GM19468 (cell line): ENCODE measurements around the gene KRT76.

ENCODE experiments used
- ATAC-seq: cut with Tn5 transposase; IDR thresholded peaks from one replicate; pipeline ENCODE4 v1.9.1; 2021; ENCODE audit warnings: mild to moderate bottlenecking, moderate library complexity, moderate number of reproducible peaks; ENCODE audit not compliant: unreplicated experiment; ENCODE audit errors: extremely low read depth

Gene KRT76

DNA sequence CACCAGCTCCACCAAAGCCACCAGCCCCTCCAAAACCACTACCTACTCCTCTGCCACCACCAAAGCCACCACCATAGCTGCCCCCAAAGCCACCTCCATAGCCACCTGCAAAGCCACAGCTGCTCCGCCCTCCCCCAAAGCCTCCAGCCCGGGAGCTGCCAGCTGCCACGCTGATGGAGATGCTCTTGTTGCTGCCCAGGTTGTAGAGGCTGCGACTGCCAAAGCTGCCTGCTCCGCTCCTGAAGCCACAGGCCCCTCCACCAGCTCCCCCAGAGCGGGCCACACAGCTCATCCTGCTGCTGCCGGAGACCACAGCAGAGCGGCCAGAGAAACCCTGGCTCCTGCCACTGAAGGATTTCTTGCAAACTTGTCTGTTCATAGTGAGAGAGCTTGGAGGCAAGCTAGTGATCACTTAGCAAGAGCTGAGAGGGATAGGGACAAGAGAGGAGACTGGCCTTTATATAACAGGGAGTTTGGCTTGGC is at the start of gene KRT76:
Gene KRT76, minus strand, starts transcription at position 433 of the 483 bp plus-strand sequence. Its CDS starts 54 bp downstream, at position 379.
- no peak for ATAC-seq

- no peak for ATAC-seq
These were observed 48.8 kb upstream of the KRT76 start for GRCh38 chr12:52825961-52826360.

DNA sequence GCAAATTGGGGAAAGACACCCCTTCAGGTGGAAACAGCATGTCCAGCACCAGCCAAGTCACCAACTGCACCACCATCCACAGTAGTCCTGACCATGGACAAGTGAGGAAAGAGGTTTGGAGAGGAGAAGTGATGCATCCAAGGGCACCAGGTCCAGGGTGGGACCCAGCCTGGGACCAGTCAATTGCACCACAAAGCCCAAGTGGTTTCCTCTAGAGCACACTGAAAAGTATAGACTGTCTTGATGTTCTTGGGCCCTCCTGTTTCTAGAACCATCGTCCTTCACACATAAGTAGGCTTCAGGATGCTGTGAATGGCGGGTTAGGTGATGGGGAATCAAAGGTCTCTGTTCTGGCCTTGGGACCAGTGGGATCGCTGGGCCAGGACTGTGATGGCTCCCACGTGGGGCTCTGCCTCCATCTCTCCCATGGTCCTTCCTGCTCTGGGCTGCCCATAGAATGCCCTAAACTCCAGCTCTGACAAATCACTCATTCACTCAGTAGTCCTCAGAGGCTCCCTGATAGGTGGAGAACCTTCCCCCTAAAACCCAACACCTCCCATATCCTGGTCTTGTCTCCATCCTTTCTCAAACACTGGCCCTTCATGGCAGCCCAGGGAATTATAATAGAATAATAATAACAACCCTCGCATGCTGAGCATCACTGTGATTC is 47.7 kb upstream of the KRT76 start:
- ATAC-seq: no peak

GRCh38 chr12:52823761-52824450 is 46.8 kb upstream of the KRT76 start:
- ATAC-seq: no peak

DNA sequence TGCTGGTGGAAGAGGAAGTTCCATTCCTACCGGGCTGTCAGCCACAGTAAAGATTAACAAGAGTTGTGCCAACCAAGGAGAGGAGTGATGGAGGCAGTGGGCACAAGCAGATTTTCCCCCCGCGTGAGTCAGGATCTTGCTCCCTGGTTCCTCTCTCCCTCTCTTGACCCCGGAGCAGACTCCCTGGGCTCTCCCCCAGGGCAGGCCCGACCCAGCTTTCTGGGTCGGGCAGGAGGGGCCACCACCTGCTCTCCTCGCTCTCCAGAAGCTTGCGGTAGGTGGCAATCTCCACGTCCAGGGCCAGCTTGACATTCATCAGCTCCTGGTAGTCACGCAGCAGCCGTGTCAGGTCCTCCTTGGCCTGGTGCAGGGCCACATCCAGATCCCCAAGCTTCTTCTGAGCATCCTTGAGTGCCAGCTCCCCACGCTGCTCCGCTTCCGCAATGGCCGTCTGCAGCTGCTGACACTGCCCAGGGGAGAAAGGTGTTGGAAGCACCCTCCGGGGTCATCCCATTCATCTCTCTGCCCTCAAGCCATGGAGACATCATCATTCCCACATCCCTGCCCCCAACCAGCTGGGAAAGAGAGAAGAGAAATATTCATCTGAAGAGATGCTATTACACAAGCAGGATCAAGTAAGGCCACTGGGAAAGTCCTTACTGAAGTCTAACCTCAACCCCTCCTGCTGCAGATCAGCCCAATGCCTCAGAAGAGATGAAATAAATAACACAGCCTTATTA is 45.8 kb upstream of the KRT76 start:
- no peak for ATAC-seq

- no peak for ATAC-seq
These were observed 44.9 kb upstream of the KRT76 start for GRCh38 chr12:52821826-52822660.

- no peak for ATAC-seq
These were observed 44.1 kb upstream of the KRT76 start for GRCh38 chr12:52821071-52821730.

GRCh38 chr12:52820521-52820920 is 43.4 kb upstream of the KRT76 start:
- no peak for ATAC-seq

GRCh38 chr12:52819731-52820510 is 42.8 kb upstream of the KRT76 start:
- no peak for ATAC-seq

DNA sequence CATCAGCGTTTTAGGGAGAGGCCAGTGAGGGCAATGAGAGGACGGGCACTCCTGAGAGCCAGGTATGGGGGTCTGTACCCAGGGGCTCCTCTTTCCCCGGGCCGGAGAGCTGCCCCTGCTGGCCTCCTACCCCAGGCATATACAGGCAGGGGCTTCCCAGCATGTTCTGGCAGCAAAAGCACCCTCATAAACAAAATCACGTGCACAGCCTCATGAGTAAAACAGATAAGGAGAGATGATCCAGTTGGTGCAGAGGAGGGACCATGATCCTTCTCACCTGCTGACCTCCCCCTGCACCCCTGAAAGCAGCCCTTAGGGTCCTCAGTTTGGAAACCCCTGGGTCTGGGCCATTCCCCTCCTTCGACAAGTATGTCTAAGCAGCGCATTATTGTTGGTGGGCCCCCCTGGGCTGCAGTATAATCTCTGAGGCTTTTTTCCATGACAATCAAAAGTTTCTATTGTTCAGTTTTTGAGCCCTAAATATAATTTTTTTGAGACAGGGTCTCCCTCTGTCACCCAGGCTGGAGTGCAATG is 41.8 kb upstream of the KRT76 start:
- ATAC-seq: no peak

DNA sequence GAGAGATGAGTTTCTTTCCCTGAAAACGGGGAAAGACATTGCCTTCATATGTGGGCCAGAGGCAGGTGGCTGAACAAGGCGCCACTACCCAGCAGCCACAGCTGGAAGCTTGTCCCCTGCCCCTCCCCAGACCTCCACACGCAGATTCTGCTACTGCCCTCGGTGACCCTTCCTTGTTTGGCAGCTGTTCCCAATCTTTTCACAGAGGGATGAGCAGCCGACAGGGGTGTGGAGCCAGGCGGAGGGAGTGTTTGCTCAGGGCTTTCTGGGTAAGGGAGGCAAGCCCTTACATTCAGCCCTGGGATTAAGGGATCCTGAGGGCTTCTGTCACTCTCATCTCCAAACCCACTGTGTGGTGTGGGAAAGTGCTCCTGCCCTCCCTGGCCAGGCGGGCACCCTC is 41.2 kb upstream of the KRT76 start:
- no peak for ATAC-seq

- no peak for ATAC-seq
These were observed 40.6 kb upstream of the KRT76 start for GRCh38 chr12:52817699-52818238.

DNA sequence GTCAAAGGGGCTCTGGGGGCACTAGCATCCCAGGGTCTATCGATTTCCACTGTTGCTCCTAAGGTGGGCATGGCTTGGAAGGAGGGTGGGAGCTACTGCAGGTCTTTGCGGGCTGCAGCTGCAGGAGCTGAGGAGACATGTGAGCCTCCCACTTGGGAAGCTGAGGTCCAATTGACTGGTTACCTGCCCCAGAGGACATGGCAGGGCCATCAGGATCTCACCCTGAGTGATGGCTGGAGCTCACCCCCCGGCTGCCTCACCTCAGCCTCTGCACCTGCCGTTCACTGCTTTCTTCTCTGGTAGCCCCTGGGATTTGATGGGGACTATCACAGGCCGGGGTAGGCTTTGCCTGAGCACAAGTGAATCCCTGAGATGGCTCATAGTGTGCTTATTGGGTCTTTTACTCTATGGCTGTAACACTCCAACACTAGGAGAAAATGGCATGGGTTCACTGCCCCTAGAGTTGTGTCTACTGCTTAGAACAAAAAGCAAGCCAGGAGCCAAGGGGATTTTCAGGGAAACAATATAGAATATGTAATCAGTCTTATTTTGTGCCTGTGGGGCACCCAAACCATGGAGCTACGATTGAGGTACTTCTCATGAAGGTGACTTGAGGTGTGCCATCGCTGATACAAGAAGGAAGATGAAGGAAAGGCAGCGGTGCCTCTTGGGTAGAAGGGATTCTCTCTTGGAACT is 40.0 kb upstream of the KRT76 start:
- no peak for ATAC-seq

DNA sequence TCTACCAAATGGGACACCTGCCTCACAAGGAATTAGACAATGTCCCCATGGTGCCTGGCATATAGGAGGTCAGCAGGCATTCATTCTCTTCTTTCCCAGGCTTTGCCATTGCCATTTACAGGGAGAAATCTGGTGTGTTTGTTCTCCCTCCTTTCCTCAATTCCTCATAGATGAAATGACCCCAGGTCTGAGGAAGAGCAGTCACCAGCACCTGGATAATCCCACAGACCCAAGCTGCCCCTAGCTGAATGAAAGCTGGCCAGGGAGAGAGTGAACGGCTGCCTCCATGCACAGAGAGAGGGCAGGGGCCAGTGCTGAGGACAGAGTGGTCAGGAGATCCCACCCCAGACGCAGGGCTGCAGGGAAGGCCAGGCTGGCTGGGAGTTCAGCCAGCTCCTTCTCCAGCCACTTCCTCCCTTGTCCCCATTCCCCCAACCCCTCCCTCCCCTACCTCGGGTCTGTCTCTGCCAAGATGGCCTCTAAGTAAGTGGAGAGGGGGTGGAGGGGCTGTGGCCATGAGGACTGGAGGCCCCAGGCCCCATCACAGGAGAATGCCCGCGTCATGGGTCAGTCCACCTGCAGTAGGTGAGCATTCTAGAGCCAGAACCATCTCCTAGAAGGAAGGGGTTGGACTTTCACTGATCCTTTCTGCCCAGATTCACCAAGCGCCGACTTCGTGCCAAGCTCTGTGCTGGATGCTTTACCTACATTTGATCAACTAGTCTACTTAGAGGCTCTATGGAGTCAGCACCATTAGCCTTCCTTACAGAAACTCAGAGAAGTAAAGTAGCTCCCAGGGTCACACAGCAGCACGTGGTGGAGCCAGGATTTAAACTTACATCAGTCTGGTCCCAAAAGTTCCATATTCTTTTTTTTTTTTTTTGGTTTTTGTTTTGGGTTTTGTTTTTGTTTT is 38.8 kb upstream of the KRT76 start:
- ATAC-seq: no peak

GRCh38 chr12:52815161-52815560 is 38.0 kb upstream of the KRT76 start:
- ATAC-seq: no peak

DNA sequence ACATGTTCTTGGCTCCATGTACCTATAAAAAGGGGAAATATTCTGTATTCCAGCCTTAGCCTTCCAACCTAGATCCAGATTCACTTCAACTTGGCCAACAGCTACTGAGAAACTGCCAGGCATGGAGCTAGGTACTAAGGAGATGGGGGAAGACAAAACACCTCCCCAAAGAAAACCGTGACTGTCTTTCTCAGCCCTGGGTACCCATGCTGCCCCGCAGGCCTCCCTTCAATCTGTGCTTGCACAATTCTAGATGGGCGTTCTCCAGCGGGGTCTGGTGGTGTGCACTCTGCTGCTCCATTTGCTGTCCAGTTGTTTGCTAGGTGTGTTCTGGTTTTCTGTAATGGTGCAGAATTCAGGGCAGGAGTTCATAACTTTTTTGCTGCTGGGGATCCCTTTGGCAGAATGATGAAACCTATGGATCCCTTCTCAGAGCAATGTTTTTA is 37.6 kb upstream of the KRT76 start:
- ATAC-seq: no peak
